Naive thymus-derived CD4-positive, alpha-beta T cell (primary cell): ENCODE data around the gene MS4A7. TPM values are rescaled to one million over a fixed set of nuclear protein-coding genes. Genes with fewer than 3 reads are reported as not detected.

Experiments
- ATAC-seq: fragments of 150-1000 bp; cut with Tn5 transposase; 2 replicates; pipeline ENCODE4 v1.10.0; 2021; ENCODE audit warnings: mild to moderate bottlenecking, moderate library complexity
- CTCF ChIA-PET: fragments of 350-600 bp; sonication (Branson Sonifier 250); formaldehyde crosslinking; loops from one replicate; lab custom pipeline; 2021; ENCODE audit warnings: antibody characterized with exemption; lab: Charles Lee
- POLR2A ChIA-PET: fragments of 350-600 bp; sonication (Branson Sonifier 250); formaldehyde crosslinking; loops from one replicate; lab custom pipeline; 2021; ENCODE audit warnings: antibody characterized with exemption, inconsistent platforms; lab: Charles Lee
- DNase-seq, 9 donors: peaks; one replicate each; pipeline versions ENCODE4 v3.0.0 to v3.0.0-alpha.2; 2020 to 2022; ENCODE audit warnings: mixed read lengths in 1 of 9
- H3K27ac ChIP-seq: one replicate; pipeline ENCODE4 v1.7.0; 2013; ENCODE audit warnings: mild to moderate bottlenecking, low read depth, low read length, moderate library complexity
- H3K27me3 ChIP-seq, 2 donors: one replicate each; pipeline ENCODE4 v1.7.0; 2013; ENCODE audit warnings: low read length in 2 of 2, mild to moderate bottlenecking in 2 of 2, moderate library complexity in 2 of 2; ENCODE audit not compliant: control insufficient read depth in 2 of 2, insufficient read depth in 2 of 2
- H3K36me3 ChIP-seq, 3 experiments: 1 replicate in 2 of 3; 2 replicates in 1 of 3; pipeline ENCODE4 v1.7.0; 2013; ENCODE audit warnings: low read length in 3 of 3, mild to moderate bottlenecking in 3 of 3, moderate library complexity in 1 of 3; ENCODE audit not compliant: insufficient read depth in 3 of 3, control insufficient read depth in 2 of 3
- H3K4me1 ChIP-seq, 2 donors: one replicate each; pipeline ENCODE4 v1.7.0; 2013; ENCODE audit warnings: low read length in 2 of 2, mild to moderate bottlenecking in 2 of 2, moderate library complexity in 1 of 2; ENCODE audit not compliant: control insufficient read depth in 2 of 2, insufficient read depth in 2 of 2
- H3K4me3 ChIP-seq: 2 replicates; pipeline ENCODE4 v1.7.0; 2013; ENCODE audit warnings: mild to moderate bottlenecking, low read length
- H3K9me3 ChIP-seq, 3 experiments: 1 replicate in 2 of 3; 2 replicates in 1 of 3; pipeline ENCODE4 v1.7.0; 2013; ENCODE audit warnings: low read length in 3 of 3; ENCODE audit not compliant: control insufficient read depth in 2 of 3
- H3K27ac Mint-ChIP-seq, 9 donors: one replicate each; pipeline ENCODE4 v1.8.0; 2020 to 2022; ENCODE audit warnings: mixed read lengths in 9 of 9, mild to moderate bottlenecking in 8 of 9, moderate library complexity in 5 of 9, inconsistent platforms in 2 of 9
- H3K27me3 Mint-ChIP-seq, 5 donors: one replicate each; pipeline ENCODE4 v1.8.0; 2021 to 2022; ENCODE audit warnings: mixed read lengths in 5 of 5, mild to moderate bottlenecking in 1 of 5
- H3K36me3 Mint-ChIP-seq, 5 donors: one replicate each; pipeline ENCODE4 v1.8.0; 2020 to 2022; ENCODE audit warnings: mixed read lengths in 5 of 5, mild to moderate bottlenecking in 3 of 5, inconsistent platforms in 1 of 5
- H3K4me1 Mint-ChIP-seq, 7 donors: one replicate each; pipeline ENCODE4 v1.8.0; 2020 to 2022; ENCODE audit warnings: mixed read lengths in 7 of 7, mild to moderate bottlenecking in 3 of 7, inconsistent platforms in 1 of 7
- H3K4me3 Mint-ChIP-seq, 10 donors: one replicate each; pipeline ENCODE4 v1.8.0; 2020 to 2022; ENCODE audit warnings: mild to moderate bottlenecking in 10 of 10, mixed read lengths in 10 of 10, moderate library complexity in 6 of 10, inconsistent platforms in 2 of 10
- H3K9me3 Mint-ChIP-seq, 11 donors: one replicate each; pipeline ENCODE4 v1.8.0; 2020 to 2022; ENCODE audit warnings: mixed read lengths in 11 of 11, mild to moderate bottlenecking in 4 of 11, inconsistent platforms in 1 of 11, moderate library complexity in 1 of 11
- intact Hi-C, 2 donors: fragments of 100-400 bp; cut with micrococcal nuclease; formaldehyde crosslinking; loops; one replicate each; pipeline ENCODE4 v1.15.1; 2023
- polyA plus RNA-seq, 2 donors: library from polyadenylated mRNA; unstranded; fragments of 300-500 nt; fragmentation: Illumina TruSeq; gene quantifications; one replicate each; pipeline ENCODE4 v1.2.3, GENCODE V29; 2021
- total RNA-seq, 6 experiments: library from RNA in 5 of 6; stranded (reverse) in 5 of 6; gene quantifications; 1 replicate in 5 of 6; 2 replicates in 1 of 6; pipeline ENCODE4 v1.2.3 and lab custom pipeline; 2021 to 2026

MS4A7 gene, protein sequence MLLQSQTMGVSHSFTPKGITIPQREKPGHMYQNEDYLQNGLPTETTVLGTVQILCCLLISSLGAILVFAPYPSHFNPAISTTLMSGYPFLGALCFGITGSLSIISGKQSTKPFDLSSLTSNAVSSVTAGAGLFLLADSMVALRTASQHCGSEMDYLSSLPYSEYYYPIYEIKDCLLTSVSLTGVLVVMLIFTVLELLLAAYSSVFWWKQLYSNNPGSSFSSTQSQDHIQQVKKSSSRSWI
- total RNA-seq (10 to 100 TPM in 1 of 5 experiments, 1 to 10 TPM in 3, not detected in 1; 3.2 to 83.4 (median 3.8) TPM), polyA plus RNA-seq (under 1 TPM in 1 of 2 donors, not detected in 1; 0.22 TPM), total RNA-seq (lab: John Stamatoyannopoulos, UW) (not detected)

DNA sequence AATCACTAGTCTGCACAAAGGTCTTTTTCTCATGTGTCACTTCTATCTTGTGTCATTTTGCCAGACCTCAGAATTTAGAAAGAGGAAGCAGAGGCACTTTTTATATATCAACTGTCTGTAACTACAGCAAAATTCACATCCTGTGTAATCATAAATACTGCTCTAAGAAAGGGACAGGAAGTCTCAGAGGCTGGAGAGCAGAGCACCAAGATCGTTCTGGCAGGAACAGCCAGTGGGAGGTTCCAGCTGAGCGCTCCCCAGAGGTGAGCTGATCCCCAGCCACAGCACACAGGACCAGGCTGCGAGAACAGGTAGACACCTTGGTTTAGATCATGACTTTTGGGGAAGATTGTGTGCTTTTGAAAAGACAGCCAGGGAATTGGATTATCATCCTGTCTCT is at the start of gene MS4A7:
TSS of gene MS4A7 (plus strand) at position 179 of the 400 bp plus-strand sequence. CDS start 4,610 bp downstream, outside the sequence.
- H3K36me3 Mint-ChIP-seq: no peaks in the 10 kb centered on the region
- no peaks in the 10 kb centered on the region for H3K9me3 ChIP-seq
- no peaks in the 10 kb centered on the region for H3K4me1 ChIP-seq
- CTCF ChIA-PET: interaction anchor here (0.6 kb wide), 1 partner anchor 476 kb away, joined by 3 read pairs; no protein-coding TSS in a partner anchor
- intact Hi-C loops: no loop called here
- H3K4me1 Mint-ChIP-seq: peaks cover 0 to 12% (median 9%) of the 10 kb centered on the region in 7 donors
- H3K36me3 ChIP-seq: no peaks in the 10 kb centered on the region
- no peak within 1 kb of the TSS for H3K4me3 Mint-ChIP-seq
- ATAC-seq (peak; percentile 82), DNase-seq (no peak)
- POLR2A ChIA-PET: no interaction called here
- H3K27ac Mint-ChIP-seq: no peak within 1 kb of the TSS
- peaks cover 12 to 47% (median 20%) of the 10 kb centered on the region in 5 donors for H3K27me3 Mint-ChIP-seq
- no peak within 1 kb of the TSS for H3K27ac ChIP-seq
- H3K27me3 ChIP-seq: no peaks in the 10 kb centered on the region
- H3K9me3 Mint-ChIP-seq: no peaks in the 10 kb centered on the region
- no peak within 1 kb of the TSS for H3K4me3 ChIP-seq

DNA sequence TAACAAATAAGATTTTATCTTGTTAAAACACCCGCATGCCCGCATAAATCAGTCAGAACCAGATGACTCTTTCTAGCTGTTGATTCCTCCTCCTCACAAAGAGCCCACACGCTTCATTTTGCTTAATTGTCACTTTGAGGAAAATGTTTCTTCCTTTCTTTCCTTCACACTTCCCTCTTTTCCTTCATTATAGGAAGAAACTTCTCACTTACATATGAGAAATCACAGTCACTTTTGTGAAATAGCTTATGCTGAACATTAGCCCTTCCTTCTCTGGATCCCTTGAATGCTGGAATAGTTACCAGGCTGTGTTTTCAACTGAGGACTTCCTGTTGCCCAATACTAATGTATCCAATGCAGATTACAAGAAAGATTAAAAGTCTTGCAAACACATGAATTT is 45.5 kb upstream of the MS4A7 start:
- Histone ChIP-seq H3K4me3 (no peak overlapping the region), H3K36me3 (no peaks in the 10 kb centered on the region), H3K4me1 (no peaks in the 10 kb centered on the region), H3K27ac (no peak overlapping the region), H3K9me3 (no peaks in the 10 kb centered on the region), H3K27me3 (no peaks in the 10 kb centered on the region)
- Mint-ChIP-seq H3K36me3 (no peaks in the 10 kb centered on the region), H3K9me3 (peaks cover 0 to 7% (median 2%) of the 10 kb centered on the region in 11 donors), H3K27ac (no peak overlapping the region), H3K4me1 (no peaks in the 10 kb centered on the region), H3K27me3 (peaks cover 0 to 23% (median 8%) of the 10 kb centered on the region in 5 donors), H3K4me3 (no peak overlapping the region)
- intact Hi-C loops: no loop called here
- DNase-seq: no peak
- POLR2A ChIA-PET: no interaction called here
- CTCF ChIA-PET: interaction anchor here (1.5 kb wide), 1 partner anchor 10 kb away, joined by 3 read pairs; no protein-coding TSS in a partner anchor
- ATAC-seq: no peak

DNA sequence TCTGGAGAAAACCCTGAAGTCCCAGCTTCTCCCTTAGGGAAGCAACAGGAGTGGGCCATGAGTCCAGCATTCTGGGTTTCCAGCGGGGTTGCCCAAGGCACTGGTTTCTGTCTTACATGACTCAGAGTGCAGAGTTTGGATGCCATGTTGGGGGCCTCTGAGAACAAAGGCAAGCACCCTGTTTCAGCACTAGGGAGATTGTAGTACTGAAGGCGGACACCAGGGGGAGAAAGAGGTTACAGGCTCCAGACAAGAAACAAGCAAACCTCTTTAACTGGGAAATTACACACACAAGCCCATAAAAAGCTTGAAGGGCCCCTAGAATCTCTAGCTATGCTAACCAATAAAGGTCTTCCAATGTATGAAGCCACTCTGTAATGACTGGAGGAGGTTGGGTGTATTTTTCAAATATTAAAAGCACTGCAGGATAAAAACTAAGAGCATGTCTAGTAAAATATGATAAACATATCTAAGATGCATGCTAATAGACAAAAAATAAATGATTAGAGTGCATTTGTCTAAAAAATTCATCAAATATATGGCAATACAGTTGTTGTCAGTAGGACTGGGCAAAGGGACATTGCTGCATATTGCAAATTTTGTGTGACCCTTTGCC is 44.2 kb upstream of the MS4A7 start:
- intact Hi-C loops: no loop called here
- CTCF ChIA-PET: interaction anchor here (0.6 to 1.5 kb wide), 2 partner anchors 8 to 13 kb away, joined by 3 read pairs; no protein-coding TSS in a partner anchor
- no peaks in the 10 kb centered on the region for H3K27me3 ChIP-seq
- POLR2A ChIA-PET: no interaction called here
- Mint-ChIP-seq H3K4me3 (no peak overlapping the region), H3K36me3 (no peaks in the 10 kb centered on the region), H3K27ac (no peak overlapping the region), H3K4me1 (no peaks in the 10 kb centered on the region), H3K27me3 (peaks cover 0 to 28% (median 13%) of the 10 kb centered on the region in 5 donors), H3K9me3 (peaks cover 0 to 7% (median 2%) of the 10 kb centered on the region in 11 donors)
- DNase-seq: peak; percentile 5 to 50 (median 35)
- no peaks in the 10 kb centered on the region for H3K9me3 ChIP-seq
- no peak overlapping the region for H3K4me3 ChIP-seq
- ATAC-seq: peak; percentile 77
- no peak overlapping the region for H3K27ac ChIP-seq
- no peaks in the 10 kb centered on the region for H3K4me1 ChIP-seq
- H3K36me3 ChIP-seq: no peaks in the 10 kb centered on the region

DNA sequence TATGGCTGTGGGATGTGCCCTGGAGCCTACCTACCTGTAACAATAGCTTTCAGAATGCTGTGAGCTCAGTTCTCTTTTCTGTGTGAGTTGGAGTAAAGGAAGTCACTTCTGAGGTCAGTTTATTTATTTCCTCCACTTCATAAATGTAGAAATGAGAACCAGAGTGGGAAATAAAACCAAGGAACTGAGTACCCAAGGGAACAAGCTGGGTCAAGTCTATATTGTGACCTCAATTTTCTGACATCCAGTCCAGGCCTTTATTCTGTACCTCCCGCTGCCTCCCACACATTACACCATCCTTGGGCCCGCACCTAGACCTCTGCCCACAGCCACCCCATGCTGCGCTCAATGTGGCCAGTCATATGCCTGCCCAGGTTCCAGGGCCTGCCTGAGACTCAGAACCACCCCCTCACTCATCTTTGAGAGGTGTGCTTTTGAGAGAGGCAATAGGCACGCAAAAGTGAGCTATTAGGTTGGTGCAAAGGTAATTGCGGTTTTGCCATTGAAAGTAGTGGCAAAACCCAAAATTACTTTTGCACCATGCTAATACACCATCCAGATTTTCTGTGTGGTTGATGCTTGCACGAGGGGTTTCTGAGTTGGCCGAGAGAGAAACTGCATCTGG is 41.5 kb upstream of the MS4A7 start:
- POLR2A ChIA-PET: no interaction called here
- CTCF ChIA-PET: no interaction called here
- intact Hi-C loops: no loop called here
- H3K27ac Mint-ChIP-seq: no peak overlapping the region
- H3K4me3 Mint-ChIP-seq: no peak overlapping the region
- H3K36me3 Mint-ChIP-seq: no peaks in the 10 kb centered on the region
- no peaks in the 10 kb centered on the region for H3K36me3 ChIP-seq
- H3K4me1 ChIP-seq: no peaks in the 10 kb centered on the region
- no peak for DNase-seq
- ATAC-seq: peak; percentile 20
- no peaks in the 10 kb centered on the region for H3K9me3 Mint-ChIP-seq
- H3K27me3 ChIP-seq: no peaks in the 10 kb centered on the region
- no peaks in the 10 kb centered on the region for H3K9me3 ChIP-seq
- no peak overlapping the region for H3K27ac ChIP-seq
- H3K4me3 ChIP-seq: no peak overlapping the region
- H3K4me1 Mint-ChIP-seq: peaks cover 0 to 2% (median 0%) of the 10 kb centered on the region in 7 donors
- peaks cover 0 to 32% (median 14%) of the 10 kb centered on the region in 5 donors for H3K27me3 Mint-ChIP-seq

DNA sequence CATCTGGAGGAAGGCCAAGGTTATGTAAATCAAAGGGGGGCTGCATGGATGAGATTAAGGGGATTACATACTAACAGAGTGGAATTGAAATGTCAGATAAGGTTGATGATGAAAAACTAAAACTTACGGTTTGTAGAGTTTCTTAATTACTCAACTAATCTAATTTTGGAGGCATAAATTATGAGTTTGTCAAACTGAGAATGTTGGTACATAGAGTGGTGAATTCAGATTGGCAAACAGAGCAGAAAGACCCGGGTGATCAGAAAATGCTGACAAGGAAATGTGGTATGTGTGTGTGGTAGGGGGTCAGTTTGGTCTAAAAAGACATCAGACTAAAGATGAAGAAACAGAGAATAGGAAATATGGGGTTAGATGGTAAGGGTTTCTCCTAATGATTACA is 40.3 kb upstream of the MS4A7 start:
- no peaks in the 10 kb centered on the region for H3K9me3 ChIP-seq
- H3K27me3 ChIP-seq: no peaks in the 10 kb centered on the region
- no peak overlapping the region for H3K4me3 ChIP-seq
- Mint-ChIP-seq H3K36me3 (no peaks in the 10 kb centered on the region), H3K4me1 (peaks cover 0 to 2% (median 0%) of the 10 kb centered on the region in 7 donors), H3K27me3 (peaks cover 0 to 26% (median 15%) of the 10 kb centered on the region in 5 donors), H3K4me3 (no peak overlapping the region), H3K9me3 (no peaks in the 10 kb centered on the region), H3K27ac (no peak overlapping the region)
- DNase-seq (no peak), ATAC-seq (no peak)
- no peaks in the 10 kb centered on the region for H3K4me1 ChIP-seq
- H3K36me3 ChIP-seq: no peaks in the 10 kb centered on the region
- POLR2A ChIA-PET: no interaction called here
- H3K27ac ChIP-seq: no peak overlapping the region
- intact Hi-C loops: no loop called here
- CTCF ChIA-PET: no interaction called here

DNA sequence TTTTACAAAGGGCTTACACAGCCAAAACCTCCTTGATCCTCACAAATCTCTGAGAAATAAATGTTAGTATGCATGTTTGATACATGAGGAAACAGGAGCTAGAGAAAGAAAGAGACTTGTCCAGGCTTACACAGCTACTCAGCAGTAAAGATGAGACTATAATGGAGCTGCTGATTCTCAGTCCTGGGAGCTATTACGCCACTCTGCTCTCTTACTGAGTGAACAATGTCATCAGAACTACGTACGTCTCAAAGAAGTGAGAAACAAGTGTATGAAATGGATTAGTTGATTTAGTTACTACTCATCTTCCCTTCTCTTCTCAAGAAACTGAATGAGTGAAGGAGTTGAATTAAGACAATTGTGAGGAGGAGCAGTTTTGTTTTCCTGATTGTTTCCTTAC is 39.0 kb upstream of the MS4A7 start:
- no peak overlapping the region for H3K4me3 Mint-ChIP-seq
- POLR2A ChIA-PET: no interaction called here
- Histone ChIP-seq H3K4me3 (no peak overlapping the region), H3K27me3 (no peaks in the 10 kb centered on the region), H3K27ac (no peak overlapping the region), H3K9me3 (no peaks in the 10 kb centered on the region), H3K4me1 (no peaks in the 10 kb centered on the region), H3K36me3 (no peaks in the 10 kb centered on the region)
- H3K27me3 Mint-ChIP-seq: peaks cover 0 to 29% (median 15%) of the 10 kb centered on the region in 5 donors
- CTCF ChIA-PET: no interaction called here
- no peaks in the 10 kb centered on the region for H3K36me3 Mint-ChIP-seq
- H3K9me3 Mint-ChIP-seq: no peaks in the 10 kb centered on the region
- no peak for ATAC-seq
- intact Hi-C loops: no loop called here
- H3K27ac Mint-ChIP-seq: no peak overlapping the region
- no peak for DNase-seq
- peaks cover 0 to 2% (median 0%) of the 10 kb centered on the region in 7 donors for H3K4me1 Mint-ChIP-seq
